RWPE2 (cell line): ENCODE results near the gene USP27X.

Experiments used
- ATAC-seq: fragments of 200-7000 bp; cut with Tn5 transposase; 3 replicates; pipeline ENCODE4 v1.9.1; 2021; ENCODE audit warnings: low read depth
- DNase-seq: peaks from one replicate; pipeline ENCODE4 v3.0.0-alpha.2; 2020; ENCODE audit warnings: low spot score
- H3K27ac ChIP-seq: fragments of 450-650 bp; 2 replicates; pipeline ENCODE4 v1.5.1; 2017; ENCODE audit warnings: mild to moderate bottlenecking; ENCODE audit not compliant: poor library complexity, severe bottlenecking
- H3K27me3 ChIP-seq: fragments of 250-450 bp; sonication (Bioruptor Pico); 2 replicates; pipeline ENCODE4 v1.5.1; 2021; ENCODE audit warnings: mild to moderate bottlenecking, moderate library complexity; ENCODE audit not compliant: insufficient read depth, poor library complexity, severe bottlenecking
- H3K36me3 ChIP-seq: fragments of 250-450 bp; sonication (Bioruptor Pico); 2 replicates; pipeline ENCODE4 v1.5.1; 2020; ENCODE audit warnings: low read depth, mild to moderate bottlenecking, moderate library complexity
- H3K4me1 ChIP-seq: fragments of 250-450 bp; sonication (Bioruptor Pico); 2 replicates; pipeline ENCODE4 v1.5.1; 2021; ENCODE audit warnings: mild to moderate bottlenecking, moderate library complexity; ENCODE audit not compliant: insufficient read depth, poor library complexity, severe bottlenecking
- H3K4me3 ChIP-seq: fragments of 250-450 bp; sonication (Bioruptor Pico); 2 replicates; pipeline ENCODE4 v1.5.1; 2021; ENCODE audit warnings: mild to moderate bottlenecking, moderate library complexity; ENCODE audit not compliant: severe bottlenecking
- H3K9me3 ChIP-seq: fragments of 250-450 bp; sonication (Bioruptor Pico); 2 replicates; pipeline ENCODE4 v1.5.1; 2021; ENCODE audit warnings: mild to moderate bottlenecking, moderate library complexity; ENCODE audit not compliant: severe bottlenecking
- CTCF ChIP-seq: fragments of 450-650 bp; IDR thresholded peaks from one replicate; pipeline ENCODE4 v1.5.1; 2017; ENCODE audit warnings: mild to moderate bottlenecking, moderate library complexity; ENCODE audit not compliant: poor library complexity, severe bottlenecking

The USP27X gene

GRCh38 chrX:49879656-49880277 lies 483 bp downstream of the USP27X start:
- Histone ChIP-seq H3K4me1 (peaks cover 3% of the 10 kb centered on the region), H3K9me3 (no peaks in the 10 kb centered on the region)

GRCh38 chrX:49880668-49881067 lies 1.4 kb downstream of the USP27X start:
- no peak for ATAC-seq
- H3K4me3 ChIP-seq: no peak overlapping the region

More at GRCh38 chrX:49879656-49880277, 483 bp downstream of the USP27X start:
- Histone ChIP-seq H3K4me3 (peak overlapping the region; percentile 57), H3K27ac (peak overlapping the region; percentile 30), H3K36me3 (no peaks in the 10 kb centered on the region), H3K27me3 (no peaks in the 10 kb centered on the region)
- ATAC-seq (no peak), DNase-seq (no peak)
- TF ChIP-seq CTCF: no peak

GRCh38 chrX:49884290-49884862 lies 5.1 kb downstream of the USP27X start:
- ATAC-seq (no peak), DNase-seq (no peak)
- H3K27ac ChIP-seq: no peak overlapping the region

More at GRCh38 chrX:49880668-49881067, 1.4 kb downstream of the USP27X start:
- H3K36me3 ChIP-seq: no peaks in the 10 kb centered on the region
- H3K27me3 ChIP-seq: no peaks in the 10 kb centered on the region
- H3K27ac ChIP-seq: no peak overlapping the region
- TF ChIP-seq CTCF: no peak
- no peak for DNase-seq
- peaks cover 3% of the 10 kb centered on the region for H3K4me1 ChIP-seq
- H3K9me3 ChIP-seq: no peaks in the 10 kb centered on the region

GRCh38 chrX:49892542-49892941 lies 13.3 kb downstream of the USP27X start:
- no peak overlapping the region for H3K27ac ChIP-seq
- DNase-seq: no peak
- no peaks in the 10 kb centered on the region for H3K27me3 ChIP-seq
- ATAC-seq: no peak
- no peak overlapping the region for H3K4me3 ChIP-seq
- H3K9me3 ChIP-seq: no peaks in the 10 kb centered on the region
- no peak for TF ChIP-seq CTCF
- H3K36me3 ChIP-seq: no peaks in the 10 kb centered on the region
- H3K4me1 ChIP-seq: no peaks in the 10 kb centered on the region

More at GRCh38 chrX:49884290-49884862, 5.1 kb downstream of the USP27X start:
- peak; percentile 65 for TF ChIP-seq CTCF
- no peaks in the 10 kb centered on the region for H3K9me3 ChIP-seq
- H3K4me1 ChIP-seq: peaks cover 3% of the 10 kb centered on the region
- H3K4me3 ChIP-seq: no peak overlapping the region
- no peaks in the 10 kb centered on the region for H3K36me3 ChIP-seq
- H3K27me3 ChIP-seq: no peaks in the 10 kb centered on the region

- H3K27me3 ChIP-seq: no peaks in the 10 kb centered on the region
- no peaks in the 10 kb centered on the region for H3K9me3 ChIP-seq
- H3K27ac ChIP-seq: no peak overlapping the region
- TF ChIP-seq CTCF: no peak
- ATAC-seq (no peak), DNase-seq (no peak)
- no peaks in the 10 kb centered on the region for H3K36me3 ChIP-seq
- no peak overlapping the region for H3K4me3 ChIP-seq
- H3K4me1 ChIP-seq: no peaks in the 10 kb centered on the region
Measured at GRCh38 chrX:49896951-49897350, 17.7 kb downstream of the USP27X start.
